T-cell (primary cell): ENCODE measurements around the gene STK25. TPM values are rescaled to one million over a fixed set of nuclear protein-coding genes. Genes with fewer than 3 reads are reported as not detected.

Experiments
- ATAC-seq, 4 experiments: fragments of 200-7000 bp in 3 of 4; fragments of 150-1000 bp in 1 of 4; cut with Tn5 transposase; replicated peaks in 1 of 4; 1 replicate in 3 of 4; 2 replicates in 1 of 4; pipeline ENCODE4 v1.10.0; 2021; ENCODE audit warnings: moderate library complexity in 3 of 4, mild to moderate bottlenecking in 2 of 4, moderate number of reproducible peaks in 1 of 4
- CTCF ChIA-PET, 2 donors: fragments of 300-600 bp; sonication (Branson Sonifier 250); formaldehyde crosslinking; loops; one replicate each; lab custom pipeline; 2022; ENCODE audit warnings: antibody characterized with exemption in 2 of 2; lab: Charles Lee
- POLR2A ChIA-PET, 2 donors: fragments of 300-600 bp; sonication (Branson Sonifier 250); formaldehyde crosslinking; loops; one replicate each; lab custom pipeline; 2022; ENCODE audit warnings: antibody characterized with exemption in 2 of 2; lab: Charles Lee
- DNase-seq, 35 experiments: peaks; one replicate each; pipeline versions ENCODE4 v3.0.0 to v3.0.0-alpha.2; 2013 to 2023
- H3K27ac ChIP-seq: one replicate; pipeline ENCODE4 v1.5.1; 2013; ENCODE audit warnings: low read length
- H3K27me3 ChIP-seq, 2 experiments: replicated peaks in 1 of 2; 1 replicate in 1 of 2; 2 replicates in 1 of 2; pipeline versions ENCODE4 v1.6.1 to v1.7.0; 2013; ENCODE audit warnings: low read length in 1 of 2, mixed read lengths in 1 of 2; ENCODE audit not compliant: control insufficient read depth in 2 of 2, insufficient read depth in 2 of 2; ENCODE audit errors: extremely low read depth in 1 of 2
- H3K36me3 ChIP-seq, 2 donors: 1 replicate in 1 of 2; 2 replicates in 1 of 2; pipeline versions ENCODE4 v1.6.1 to v1.7.0; 2013; ENCODE audit warnings: low read length in 1 of 2; ENCODE audit not compliant: control insufficient read depth in 2 of 2, insufficient read depth in 1 of 2; ENCODE audit errors: extremely low read depth in 1 of 2
- H3K4me1 ChIP-seq, 2 experiments: 1 replicate in 1 of 2; 2 replicates in 1 of 2; pipeline versions ENCODE4 v1.6.1 to v1.7.0; 2013; ENCODE audit warnings: low read length in 2 of 2, mixed read lengths in 1 of 2; ENCODE audit not compliant: insufficient read depth in 2 of 2, control insufficient read depth in 1 of 2; ENCODE audit errors: extremely low read depth in 1 of 2
- H3K4me3 ChIP-seq, 2 donors: 1 replicate in 1 of 2; 2 replicates in 1 of 2; pipeline versions ENCODE4 v1.5.1 to v1.7.0; 2013; ENCODE audit warnings: mild to moderate bottlenecking in 2 of 2, low read length in 1 of 2, moderate library complexity in 1 of 2; ENCODE audit not compliant: control insufficient read depth in 1 of 2; ENCODE audit errors: extremely low read depth in 1 of 2
- H3K9me3 ChIP-seq: 2 replicates; pipeline ENCODE4 v1.7.0; 2013
- H3K27ac Mint-ChIP-seq, 2 donors: one replicate each; pipeline ENCODE4 v1.8.0; 2020 to 2021; ENCODE audit warnings: mild to moderate bottlenecking in 2 of 2, mixed read lengths in 2 of 2
- H3K27me3 Mint-ChIP-seq, 2 donors: one replicate each; pipeline ENCODE4 v1.8.0; 2021 to 2022; ENCODE audit warnings: mixed read lengths in 2 of 2
- H3K36me3 Mint-ChIP-seq: one replicate; pipeline ENCODE4 v1.8.0; 2021; ENCODE audit warnings: mixed read lengths
- H3K4me1 Mint-ChIP-seq, 3 donors: one replicate each; pipeline ENCODE4 v1.8.0; 2020 to 2022; ENCODE audit warnings: mixed read lengths in 3 of 3, mild to moderate bottlenecking in 1 of 3
- H3K4me3 Mint-ChIP-seq, 3 donors: one replicate each; pipeline ENCODE4 v1.8.0; 2020 to 2022; ENCODE audit warnings: mild to moderate bottlenecking in 3 of 3, mixed read lengths in 3 of 3, moderate library complexity in 3 of 3
- H3K9me3 Mint-ChIP-seq, 3 donors: one replicate each; pipeline ENCODE4 v1.8.0; 2020 to 2022; ENCODE audit warnings: mixed read lengths in 3 of 3
- WGBS: methylation state at CpG from one replicate; pipeline ENCODE4 v1.1.5; 2013; ENCODE audit warnings: missing lambda C conversion rate; ENCODE audit not compliant: insufficient coverage; 5-methylcytosine and 5-hydroxymethylcytosine counted together
- total RNA-seq, 35 experiments: library from RNA in 6 of 35; stranded (reverse) in 6 of 35; fragments of 120-200 nt in 1 of 35; gene quantifications; one replicate each; pipeline versions ENCODE4 v1.2.1 to v1.2.4 and lab custom pipeline; 2013 to 2026

The STK25 gene
- total RNA-seq, 5 donors from 2014 or later (not counting 1 experiment from before 2014, with no cell fraction given), result 113 to 199 (median 193) TPM

DNA sequence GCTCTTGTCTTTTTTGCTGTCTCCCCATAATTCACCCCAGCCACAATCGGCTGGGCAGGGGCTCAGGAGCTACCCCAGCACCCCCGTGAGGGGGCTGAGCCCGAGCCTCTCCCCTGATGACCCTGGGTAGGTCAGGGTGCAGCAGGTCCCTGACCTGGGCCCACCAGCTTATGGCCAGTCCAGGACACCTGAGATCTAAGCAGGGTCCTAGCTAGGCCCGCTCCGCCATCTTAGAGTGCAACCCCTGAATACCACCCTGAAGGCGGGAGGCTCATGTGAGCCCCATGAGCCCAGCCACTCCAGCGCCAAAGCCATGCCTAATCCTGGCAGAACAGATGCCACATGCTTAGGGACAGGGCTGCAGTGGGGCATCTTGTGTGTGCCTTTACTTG, 16.2 kb downstream of the STK25 start:
- Histone ChIP-seq H3K9me3 (no peaks in the 10 kb centered on the region), H3K27ac (no peak overlapping the region), H3K36me3 (peaks cover 0 to 31% of the 10 kb centered on the region in 2 donors), H3K27me3 (no peaks in the 10 kb centered on the region), H3K4me3 (no peak overlapping the region), H3K4me1 (no peaks in the 10 kb centered on the region)
- H3K27me3 Mint-ChIP-seq, result no peaks in the 10 kb centered on the region
- POLR2A ChIA-PET, result no interaction called here
- H3K36me3 Mint-ChIP-seq, result peaks cover 6% of the 10 kb centered on the region
- ATAC-seq, result no peak
- 97% methylated on average over 7 of the region's 7 CpGs for WGBS
- peak overlapping the region in 1 of 2 donors; percentile 19 for H3K27ac Mint-ChIP-seq
- CTCF ChIA-PET, result no interaction called here
- no peaks in the 10 kb centered on the region for H3K9me3 Mint-ChIP-seq
- H3K4me1 Mint-ChIP-seq, result no peaks in the 10 kb centered on the region
- DNase-seq, result no peak
- no peak overlapping the region for H3K4me3 Mint-ChIP-seq

DNA sequence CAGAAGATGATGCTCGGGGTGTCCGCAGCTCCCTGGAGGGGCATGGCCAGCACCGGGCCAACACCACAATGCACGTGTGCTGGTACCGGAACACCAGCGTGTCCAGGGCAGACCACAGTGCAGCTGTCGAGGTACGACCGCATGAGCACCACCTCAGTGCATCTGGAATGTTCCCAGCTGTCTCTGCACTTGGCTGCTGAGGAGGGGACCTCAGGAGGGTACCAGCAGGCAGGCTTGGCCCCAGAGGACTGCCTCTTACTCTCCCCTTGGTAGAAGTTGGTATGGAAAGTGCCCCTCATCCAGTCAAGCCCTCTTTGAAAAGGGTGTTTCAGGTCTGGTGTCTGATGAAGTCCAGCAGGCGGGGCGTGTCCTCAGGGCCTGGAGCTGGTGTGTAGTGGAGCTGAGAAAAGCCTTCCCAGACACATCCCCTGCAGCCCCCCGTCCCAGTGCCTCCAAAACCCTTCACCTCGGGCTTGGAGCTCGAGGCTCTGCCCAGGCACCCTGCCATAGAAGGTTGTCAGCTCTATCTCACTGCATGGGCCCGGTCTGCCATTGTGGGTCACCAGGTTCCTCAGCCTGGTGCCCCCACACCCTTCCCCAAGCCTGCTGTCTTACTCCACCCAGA, 16.7 kb downstream of the STK25 start:
- ChIA-PET CTCF (no interaction called here), POLR2A (interaction anchor here in 1 of 2 donors (0.6 kb wide), 1 partner anchor 29 kb away, joined by 3 read pairs; no protein-coding TSS in a partner anchor)
- Mint-ChIP-seq H3K27me3 (no peaks in the 10 kb centered on the region), H3K9me3 (no peaks in the 10 kb centered on the region), H3K27ac (no peak overlapping the region), H3K36me3 (peaks cover 6% of the 10 kb centered on the region), H3K4me3 (no peak overlapping the region), H3K4me1 (no peaks in the 10 kb centered on the region)
- H3K4me1 ChIP-seq, result no peaks in the 10 kb centered on the region
- no peak overlapping the region for H3K4me3 ChIP-seq
- no peaks in the 10 kb centered on the region for H3K27me3 ChIP-seq
- ATAC-seq, result no peak
- H3K27ac ChIP-seq, result no peak overlapping the region
- H3K9me3 ChIP-seq, result no peaks in the 10 kb centered on the region
- peaks cover 0 to 27% of the 10 kb centered on the region in 2 donors for H3K36me3 ChIP-seq
- DNase-seq, result no peak
- WGBS, result 86% methylated on average over 12 of the region's 15 CpGs

DNA sequence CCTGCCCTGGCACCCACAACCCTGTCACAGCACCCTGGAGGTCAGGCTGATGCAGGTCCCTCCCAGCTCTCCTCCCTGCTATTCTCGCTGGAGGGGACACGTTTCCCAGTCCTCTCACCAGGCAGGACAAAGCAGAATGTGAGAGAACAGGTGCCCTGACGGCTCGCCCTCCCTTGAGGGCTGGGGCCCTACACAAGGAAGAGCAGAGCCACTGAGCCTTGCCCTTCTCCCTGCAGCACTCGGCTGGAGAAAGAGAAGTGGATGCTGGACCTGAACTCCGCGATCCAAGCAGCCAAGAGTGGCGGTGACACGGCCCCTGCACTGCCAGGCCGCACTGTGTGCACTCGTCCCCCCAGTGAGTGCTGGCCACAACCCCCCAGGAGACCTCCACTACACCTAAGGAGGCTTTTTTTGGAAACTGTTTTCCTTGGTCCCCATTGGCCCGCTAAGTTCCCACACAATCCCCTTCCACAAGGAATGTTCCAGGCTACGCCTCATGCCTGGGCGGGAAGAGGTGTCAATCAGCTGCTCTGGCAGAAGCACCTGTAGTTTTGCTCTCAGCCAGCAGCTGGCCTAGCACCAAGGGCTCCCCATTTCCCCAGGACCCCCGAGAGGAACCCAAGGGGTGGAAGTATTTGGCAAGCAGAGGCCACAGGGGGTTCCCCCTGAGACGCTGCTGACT, 17.4 kb downstream of the STK25 start:
- no peaks in the 10 kb centered on the region for H3K4me1 ChIP-seq
- H3K36me3 Mint-ChIP-seq, result peaks cover 6% of the 10 kb centered on the region
- H3K27me3 ChIP-seq, result no peaks in the 10 kb centered on the region
- WGBS, result 89% methylated on average over 11 of the region's 16 CpGs
- ATAC-seq (no peak), DNase-seq (no peak)
- no peaks in the 10 kb centered on the region for H3K9me3 ChIP-seq
- no peaks in the 10 kb centered on the region for H3K4me1 Mint-ChIP-seq
- no peaks in the 10 kb centered on the region for H3K27me3 Mint-ChIP-seq
- H3K27ac ChIP-seq, result no peak overlapping the region
- no peak overlapping the region for H3K4me3 ChIP-seq
- CTCF ChIA-PET, result no interaction called here
- H3K9me3 Mint-ChIP-seq, result no peaks in the 10 kb centered on the region
- no peak overlapping the region for H3K27ac Mint-ChIP-seq
- H3K36me3 ChIP-seq, result peaks cover 0 to 20% of the 10 kb centered on the region in 2 donors
- POLR2A ChIA-PET, result interaction anchor here in 1 of 2 donors (0.6 kb wide), 1 partner anchor 28 kb away, joined by 3 read pairs; no protein-coding TSS in a partner anchor
- no peak overlapping the region for H3K4me3 Mint-ChIP-seq

DNA sequence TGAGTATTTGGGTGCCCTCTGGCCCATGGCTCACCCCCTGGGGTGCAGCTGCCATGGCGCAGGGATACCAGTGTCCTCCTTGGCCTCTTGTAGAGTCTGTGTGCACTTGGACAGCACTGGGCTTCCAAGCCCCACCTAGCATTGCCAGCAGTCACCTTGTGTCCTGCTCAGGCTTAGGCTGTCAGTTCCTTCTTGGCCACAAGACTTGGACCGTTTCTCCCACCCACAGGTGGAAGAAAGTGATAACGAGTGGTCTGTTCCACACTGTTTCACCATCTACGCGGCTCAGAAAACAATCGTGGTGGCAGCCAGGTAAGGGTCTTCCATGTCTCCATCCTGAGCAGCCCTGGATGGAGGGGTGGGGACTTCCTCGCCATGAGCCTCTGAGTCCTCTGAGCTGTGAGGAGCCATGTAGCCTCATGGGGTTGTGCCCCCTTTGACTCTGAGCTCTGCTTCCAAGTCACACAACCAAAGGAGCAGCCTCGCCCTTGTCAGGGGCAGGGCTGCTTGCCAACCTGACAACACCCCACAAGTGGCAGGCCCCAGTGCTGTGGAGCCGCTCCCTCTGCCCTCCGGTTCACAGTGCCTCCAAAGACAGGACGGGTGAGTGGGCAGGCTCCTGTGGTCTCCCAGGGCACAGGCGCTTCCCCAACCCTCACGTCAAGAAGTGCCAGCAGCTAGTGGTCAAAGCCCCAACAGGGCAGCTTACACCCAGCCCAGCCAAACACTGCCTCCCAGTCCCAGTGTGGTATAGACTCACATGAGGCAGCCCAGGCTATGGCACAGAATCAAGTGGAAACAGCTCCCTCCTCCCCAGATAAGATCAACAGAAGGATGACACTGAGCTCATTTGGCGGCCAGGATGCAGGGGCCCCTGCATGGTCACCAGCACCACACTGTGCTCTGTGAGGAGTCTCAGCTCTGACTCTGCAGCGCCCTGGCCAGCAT, 18.4 kb downstream of the STK25 start:
- POLR2A ChIA-PET, result no interaction called here
- no peaks in the 10 kb centered on the region for H3K4me1 ChIP-seq
- H3K4me3 Mint-ChIP-seq, result no peak overlapping the region

GRCh38 chr2:241489088-241489487, 19.3 kb downstream of the STK25 start:
- ChIA-PET POLR2A (no interaction called here), CTCF (interaction anchor here in 1 of 2 donors (0.5 kb wide), 1 partner anchor 153 kb away, joined by 3 read pairs; no protein-coding TSS in a partner anchor)
- Mint-ChIP-seq H3K27me3 (no peaks in the 10 kb centered on the region), H3K9me3 (no peaks in the 10 kb centered on the region), H3K36me3 (peaks cover 5% of the 10 kb centered on the region), H3K27ac (no peak overlapping the region), H3K4me1 (no peaks in the 10 kb centered on the region), H3K4me3 (no peak overlapping the region)
- no peak overlapping the region for H3K4me3 ChIP-seq
- no peak for ATAC-seq
- peaks cover 0 to 2% of the 10 kb centered on the region in 2 donors for H3K36me3 ChIP-seq
- H3K9me3 ChIP-seq, result no peaks in the 10 kb centered on the region
- WGBS, result 80% methylated on average over 1 of the region's 3 CpGs
- no peaks in the 10 kb centered on the region for H3K4me1 ChIP-seq
- no peak overlapping the region for H3K27ac ChIP-seq
- peaks cover 0 to 4% of the 10 kb centered on the region in 2 experiments for H3K27me3 ChIP-seq
- no peak for DNase-seq

More for the DNA sequence above, 18.4 kb downstream of the STK25 start:
- no peak for DNase-seq
- Mint-ChIP-seq H3K4me1 (no peaks in the 10 kb centered on the region), H3K27ac (no peak overlapping the region), H3K27me3 (no peaks in the 10 kb centered on the region), H3K9me3 (no peaks in the 10 kb centered on the region), H3K36me3 (peaks cover 2% of the 10 kb centered on the region)
- Histone ChIP-seq H3K9me3 (no peaks in the 10 kb centered on the region), H3K36me3 (peaks cover 0 to 11% of the 10 kb centered on the region in 2 donors), H3K27ac (no peak overlapping the region), H3K27me3 (no peaks in the 10 kb centered on the region), H3K4me3 (no peak overlapping the region)
- no peak for ATAC-seq
- CTCF ChIA-PET, result no interaction called here
- 86% methylated on average over 8 of the region's 15 CpGs for WGBS
